ENCODE measurements around the gene ZNF483. TPM values are rescaled to one million over a fixed set of nuclear protein-coding genes. Genes with fewer than 3 reads are reported as not detected.
"Not testable (repeated sequence)": the region's sequence is repeated elsewhere in the genome, so short reads cannot be mapped to it uniquely, and the experiment has no call there.

Gene ZNF483
- total and polyA plus RNA-seq, 9 donors: 3.2 to 55.5 (median 32.0) TPM

DNA sequence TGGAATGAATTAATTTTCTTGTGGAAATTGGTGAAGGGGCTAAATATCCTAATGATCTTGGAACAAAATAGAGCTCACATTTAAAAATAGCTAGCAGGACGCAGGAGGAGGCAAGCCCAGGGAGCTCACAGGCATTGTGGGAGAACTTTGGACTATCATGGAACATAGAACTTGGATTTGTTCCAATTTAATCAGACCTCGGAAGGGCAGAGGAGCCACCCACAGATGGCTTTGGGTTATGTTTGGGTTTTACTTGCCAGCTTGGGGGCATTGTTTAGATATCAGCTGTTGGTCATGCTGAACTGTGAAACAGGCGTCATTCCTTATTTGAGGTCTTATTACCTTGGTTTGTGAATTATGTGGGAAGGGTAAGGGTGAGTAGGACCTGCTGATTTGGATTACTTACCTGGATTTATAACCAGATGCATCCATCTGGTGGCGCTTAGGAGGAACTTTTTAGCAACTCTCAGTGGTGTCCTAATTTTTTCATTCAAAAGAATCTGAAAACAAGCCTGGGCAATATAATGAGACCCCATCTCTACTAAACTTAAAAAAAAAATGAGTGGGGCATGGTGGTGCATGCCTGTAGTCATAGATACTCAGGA lies 88.6 kb downstream of the ZNF483 start:
- H3K27me3 ChIP-seq: no peaks in the 10 kb centered on the region
- no peaks in the 10 kb centered on the region for H3K9me3 ChIP-seq
- H3K4me3 ChIP-seq: no peak overlapping the region
- DNase-seq: no peak
- intact Hi-C loops (cut with DNase I): no loop called here
- TF ChIP-seq, protein P1, sequence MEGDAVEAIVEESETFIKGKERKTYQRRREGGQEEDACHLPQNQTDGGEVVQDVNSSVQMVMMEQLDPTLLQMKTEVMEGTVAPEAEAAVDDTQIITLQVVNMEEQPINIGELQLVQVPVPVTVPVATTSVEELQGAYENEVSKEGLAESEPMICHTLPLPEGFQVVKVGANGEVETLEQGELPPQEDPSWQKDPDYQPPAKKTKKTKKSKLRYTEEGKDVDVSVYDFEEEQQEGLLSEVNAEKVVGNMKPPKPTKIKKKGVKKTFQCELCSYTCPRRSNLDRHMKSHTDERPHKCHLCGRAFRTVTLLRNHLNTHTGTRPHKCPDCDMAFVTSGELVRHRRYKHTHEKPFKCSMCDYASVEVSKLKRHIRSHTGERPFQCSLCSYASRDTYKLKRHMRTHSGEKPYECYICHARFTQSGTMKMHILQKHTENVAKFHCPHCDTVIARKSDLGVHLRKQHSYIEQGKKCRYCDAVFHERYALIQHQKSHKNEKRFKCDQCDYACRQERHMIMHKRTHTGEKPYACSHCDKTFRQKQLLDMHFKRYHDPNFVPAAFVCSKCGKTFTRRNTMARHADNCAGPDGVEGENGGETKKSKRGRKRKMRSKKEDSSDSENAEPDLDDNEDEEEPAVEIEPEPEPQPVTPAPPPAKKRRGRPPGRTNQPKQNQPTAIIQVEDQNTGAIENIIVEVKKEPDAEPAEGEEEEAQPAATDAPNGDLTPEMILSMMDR (IDR thresholded peaks at IDR 0.05): no peak
- TF ChIP-seq POLR2A (IDR thresholded peaks at IDR 0.05): no peak
- TF ChIP-seq EP300 (IDR thresholded peaks at IDR 0.05): no peak
- H3K36me3 ChIP-seq: no peaks in the 10 kb centered on the region
- 23 to 45% (median 26%) methylated on average over 4 of the region's 4 CpGs for WGBS, 3 donors
- no peaks in the 10 kb centered on the region for H3K4me1 ChIP-seq (ENCODE audit: insufficient read depth)
- H3K27ac ChIP-seq: no peak overlapping the region

DNA sequence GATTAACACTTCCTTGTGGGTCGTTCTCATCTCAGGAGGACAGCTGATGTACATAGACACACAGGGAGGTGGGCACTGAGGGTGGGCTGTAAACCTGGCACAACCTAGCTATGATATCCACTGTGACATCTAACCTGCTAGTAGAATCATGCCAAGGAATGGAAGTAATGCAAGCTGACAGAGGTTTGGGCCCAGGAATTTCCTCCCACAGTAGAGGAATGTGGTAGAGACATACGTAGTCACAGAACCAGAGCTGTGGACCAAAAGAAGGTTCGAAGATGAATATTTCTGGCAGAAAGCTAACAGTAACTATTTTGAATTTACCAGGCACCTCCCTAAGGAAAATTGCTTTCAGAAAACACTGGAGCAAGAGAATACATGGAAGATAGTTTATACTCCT lies 90.9 kb downstream of the ZNF483 start:
- Histone ChIP-seq H3K36me3 (no peaks in the 10 kb centered on the region), H3K9me3 (no peaks in the 10 kb centered on the region), H3K4me3 (no peak overlapping the region), H3K27ac (no peak overlapping the region), H3K27me3 (no peaks in the 10 kb centered on the region), H3K4me1 (ENCODE audit: insufficient read depth) (no peaks in the 10 kb centered on the region)
- no peak for TF ChIP-seq POLR2A (IDR thresholded peaks at IDR 0.05)
- intact Hi-C loops (cut with DNase I): no loop called here
- DNase-seq: no peak
- WGBS, 3 donors: 18 to 28% (median 20%) methylated on average over 3 of the region's 3 CpGs

DNA sequence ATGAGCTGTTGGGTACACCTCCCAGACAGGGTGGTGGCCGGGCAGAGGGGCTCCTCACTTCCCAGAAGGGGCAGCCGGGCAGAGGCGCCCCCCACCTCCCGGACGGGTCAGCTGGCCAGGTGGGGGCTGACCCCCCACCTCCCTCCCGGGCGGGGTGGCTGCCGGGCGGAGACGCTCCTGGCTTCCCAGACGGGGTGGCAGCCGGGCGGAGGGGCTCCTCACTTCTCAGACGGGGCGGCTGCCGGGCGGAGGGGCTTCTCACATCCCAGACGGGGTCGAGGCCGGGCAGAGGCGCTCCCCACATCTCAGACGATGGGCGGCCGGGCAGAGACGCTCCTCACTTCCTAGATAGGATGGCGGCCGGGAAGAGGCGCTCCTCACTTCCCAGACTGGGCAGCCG lies 92.4 kb downstream of the ZNF483 start:
- H3K9me3 ChIP-seq; H3K36me3 ChIP-seq; H3K27me3 ChIP-seq; intact Hi-C loops (cut with DNase I); H3K27ac ChIP-seq; H3K4me3 ChIP-seq; H3K4me1 ChIP-seq (ENCODE audit: insufficient read depth); DNase-seq: not testable (repeated sequence)
- WGBS, 3 donors: 95 to 96% (median 96%) methylated on average over 21 to 29 of the region's 29 CpGs

DNA sequence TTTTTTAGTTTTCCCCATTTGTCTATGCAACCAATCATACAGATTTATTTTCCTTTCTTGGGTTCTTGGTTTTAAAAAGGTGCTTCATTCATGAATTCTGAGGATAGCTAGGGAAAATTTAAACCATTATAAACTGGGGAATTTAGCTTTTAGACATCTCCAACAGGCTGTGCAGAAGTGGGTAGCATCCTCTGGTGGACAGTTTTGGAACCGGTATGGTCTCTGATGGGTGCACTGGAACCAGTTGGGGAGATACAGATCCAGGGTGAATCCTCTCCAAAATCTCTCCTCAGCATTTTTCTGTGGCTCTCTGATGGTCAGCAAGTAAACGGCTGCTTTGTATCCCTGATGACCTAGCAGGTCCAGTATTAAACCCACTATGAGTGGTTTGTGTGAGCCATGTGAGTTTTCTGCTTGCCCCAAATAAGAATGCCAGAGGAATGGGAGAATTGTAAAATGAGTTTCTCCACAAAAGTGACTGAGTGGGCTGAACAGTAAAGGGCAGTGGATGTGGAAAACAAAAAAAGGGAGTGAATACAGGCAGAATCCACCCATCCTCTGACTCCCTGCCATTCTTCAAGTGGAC lies 97.0 kb downstream of the ZNF483 start:
- DNase-seq: peak in 1 of 5 donors; percentile 24
- Histone ChIP-seq H3K4me1 (ENCODE audit: insufficient read depth) (no peaks in the 10 kb centered on the region), H3K36me3 (no peaks in the 10 kb centered on the region), H3K27ac (no peak overlapping the region), H3K9me3 (no peaks in the 10 kb centered on the region), H3K27me3 (no peaks in the 10 kb centered on the region), H3K4me3 (no peak overlapping the region)
- TF ChIP-seq, protein P1 (IDR thresholded peaks at IDR 0.05): peak in 2 of 3 donors; percentile 44 to 76
- TF ChIP-seq EP300 (IDR thresholded peaks at IDR 0.05): no peak
- no peak for TF ChIP-seq POLR2A (IDR thresholded peaks at IDR 0.05)
- intact Hi-C loops (cut with DNase I): no loop called here
- 17 to 21% (median 19%) methylated on average over 2 of the region's 2 CpGs for WGBS, 3 donors

DNA sequence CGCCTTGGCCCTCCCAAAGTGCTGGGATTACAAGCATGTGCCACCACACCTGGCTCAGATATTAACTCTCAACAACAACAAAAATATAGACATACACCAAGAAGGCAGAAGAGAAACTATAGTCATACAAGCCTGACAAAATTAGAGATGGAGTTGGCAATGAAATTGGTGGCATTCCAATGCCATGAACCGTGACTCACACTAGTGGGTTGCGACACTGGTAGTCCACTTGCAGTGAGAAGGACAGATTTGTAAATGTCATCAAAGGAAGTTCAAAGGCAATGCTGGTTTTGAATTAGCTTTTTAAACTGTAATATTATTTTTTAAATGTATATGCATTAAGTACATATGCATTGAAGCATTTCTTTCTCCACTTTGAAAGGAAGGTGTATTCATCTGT lies 97.6 kb downstream of the ZNF483 start:
- no peak for DNase-seq
- no peak for TF ChIP-seq EP300 (IDR thresholded peaks at IDR 0.05)
- TF ChIP-seq POLR2A (IDR thresholded peaks at IDR 0.05): no peak
- TF ChIP-seq, protein P1 (IDR thresholded peaks at IDR 0.05): no peak
- Histone ChIP-seq H3K36me3 (no peaks in the 10 kb centered on the region), H3K27ac (no peak overlapping the region), H3K27me3 (no peaks in the 10 kb centered on the region), H3K9me3 (no peaks in the 10 kb centered on the region), H3K4me1 (ENCODE audit: insufficient read depth) (no peaks in the 10 kb centered on the region), H3K4me3 (no peak overlapping the region)
- WGBS, 3 donors: 66 to 74% (median 68%) methylated on average over 3 of the region's 3 CpGs
- intact Hi-C loops (cut with DNase I): no loop called here

Other genes starting within 250 kb of the ZNF483 start
- gene OR2K2, start 195.0 kb upstream of the ZNF483 start, total RNA-seq: not detected
- gene OR2K2, start 195.0 kb upstream of the ZNF483 start, polyA plus RNA-seq: not detected
- 10 to 100 TPM; 51.3 to 97.6 (median 89.1) TPM for gene ECPAS, start 40.8 kb upstream of the ZNF483 start, total RNA-seq
- gene ECPAS, start 40.8 kb upstream of the ZNF483 start, polyA plus RNA-seq: 10 to 100 TPM; 23.5 to 55.9 TPM
- 10 to 100 TPM; 21.5 to 45.3 (median 31.5) TPM for gene PTGR1, start 74.5 kb downstream of the ZNF483 start, total RNA-seq
- gene PTGR1, start 74.5 kb downstream of the ZNF483 start, polyA plus RNA-seq: 10 to 100 TPM in 1 of 2 donors, 1 to 10 TPM in 1; 7.3 to 16.7 TPM
- 10 to 100 TPM in 1 of 7 donors, 1 to 10 TPM in 6; 5.3 to 12.3 (median 7.9) TPM for gene DNAJC25, start 106.2 kb downstream of the ZNF483 start, total RNA-seq
- gene DNAJC25, start 106.2 kb downstream of the ZNF483 start, polyA plus RNA-seq: 1 to 10 TPM; 5.5 to 8.9 TPM
- gene GNG10, start 136.4 kb downstream of the ZNF483 start, total RNA-seq: 10 to 100 TPM; 19.8 to 45.8 (median 31.0) TPM
- 10 to 100 TPM; 23.5 to 29.3 TPM for gene GNG10, start 136.4 kb downstream of the ZNF483 start, polyA plus RNA-seq

Data from ovary (tissue), 9 donors.